H1 (cell line): Measurements from ENCODE around the gene ATG5. TPM values are rescaled to one million over a fixed set of nuclear protein-coding genes. Genes with fewer than 3 reads are reported as not detected.
"Not testable (repeated sequence)": the region's sequence is repeated elsewhere in the genome, so short reads cannot be mapped to it uniquely, and the experiment has no call there.

Experiments used
- CTCF ChIA-PET: fragments of 300-600 bp; sonication (Branson Sonifier 250); formaldehyde crosslinking; loops from one replicate; lab custom pipeline; 2021; ENCODE audit not compliant: partially characterized antibody; lab: Charles Lee
- POLR2A ChIA-PET: fragments of 300-600 bp; sonication (Branson Sonifier 250); formaldehyde crosslinking; loops from one replicate; lab custom pipeline; 2021; ENCODE audit warnings: inconsistent platforms; ENCODE audit not compliant: partially characterized antibody; lab: Charles Lee
- DNase-seq, 2 experiments: peaks; one replicate each; pipeline versions ENCODE4 v3.0.0 to v3.0.0-alpha.2; 2010 to 2022; ENCODE audit warnings: low spot score in 2 of 2, low read depth in 1 of 2, mixed read lengths in 1 of 2
- FAIRE-seq: peaks from 2 replicates; lab custom pipeline; 2011; peaks lifted over from hg19 to GRCh38; lab: Jason Lieb, UNC
- H2AFZ ChIP-seq: 2 replicates; pipeline ENCODE4 v1.8.1; 2012; ENCODE audit warnings: low read length, inconsistent platforms
- H2AK5ac ChIP-seq: 2 replicates; pipeline ENCODE4 v1.6.1; 2013; ENCODE audit warnings: low read depth, low read length
- H2BK120ac ChIP-seq: replicated peaks from 2 replicates; pipeline ENCODE3; 2013; ENCODE audit warnings: low read depth, low read length, inconsistent platforms
- H2BK12ac ChIP-seq: 2 replicates; pipeline ENCODE4 v1.6.1; 2013; ENCODE audit warnings: low read depth, low read length
- H2BK15ac ChIP-seq: 2 replicates; pipeline ENCODE4 v1.6.1; 2013; ENCODE audit warnings: low read length
- H2BK20ac ChIP-seq: 2 replicates; pipeline ENCODE4 v1.6.1; 2013; ENCODE audit warnings: low read length
- H2BK5ac ChIP-seq: 2 replicates; pipeline ENCODE4 v1.6.1; 2013; ENCODE audit warnings: low read depth, low read length
- H3K14ac ChIP-seq: 2 replicates; pipeline ENCODE4 v1.6.1; 2013; ENCODE audit warnings: inconsistent platforms; ENCODE audit not compliant: insufficient read length
- H3K18ac ChIP-seq: 2 replicates; pipeline ENCODE4 v1.6.1; 2013; ENCODE audit warnings: low read length; ENCODE audit errors: extremely low read depth
- H3K23ac ChIP-seq: 2 replicates; pipeline ENCODE4 v1.6.1; 2013; ENCODE audit warnings: inconsistent platforms; ENCODE audit not compliant: insufficient read length
- H3K23me2 ChIP-seq: 2 replicates; pipeline ENCODE4 v1.6.1; 2013; ENCODE audit warnings: low read depth, low read length
- H3K27ac ChIP-seq: 2 replicates; pipeline ENCODE4 v1.6.1; 2011; ENCODE audit warnings: low read depth, low read length, inconsistent platforms
- H3K27me3 ChIP-seq, 4 experiments: replicated peaks in 1 of 4; 1 replicate in 1 of 4; 2 replicates in 3 of 4; pipeline versions ENCODE4 v1.6.1 to v1.8.1; 2011 to 2013; ENCODE audit warnings: low read length in 3 of 4, mild to moderate bottlenecking in 3 of 4, inconsistent platforms in 2 of 4, mixed read lengths in 2 of 4, moderate library complexity in 1 of 4; ENCODE audit not compliant: control insufficient read depth in 3 of 4, insufficient read depth in 3 of 4; ENCODE audit errors: extremely low read depth in 1 of 4
- H3K36me3 ChIP-seq, 4 experiments: 2 replicates each; pipeline versions ENCODE4 v1.6.1 to v1.8.1; 2011 to 2013; ENCODE audit warnings: mild to moderate bottlenecking in 4 of 4, low read length in 3 of 4, moderate library complexity in 2 of 4, control low read depth in 1 of 4, inconsistent platforms in 1 of 4; ENCODE audit not compliant: insufficient read depth in 4 of 4, control insufficient read depth in 2 of 4
- H3K4ac ChIP-seq: replicated peaks from 2 replicates; pipeline ENCODE3; 2013; ENCODE audit warnings: low read length, low read depth, mixed read lengths, inconsistent platforms; ENCODE audit not compliant: insufficient read length
- H3K4me1 ChIP-seq, 4 experiments: replicated peaks in 1 of 4; 1 replicate in 1 of 4; 2 replicates in 3 of 4; pipeline versions ENCODE4 v1.6.1 to v1.8.1; 2011 to 2013; ENCODE audit warnings: low read length in 3 of 4, inconsistent platforms in 2 of 4, mixed read lengths in 1 of 4; ENCODE audit not compliant: insufficient read depth in 4 of 4, control insufficient read depth in 3 of 4
- H3K4me2 ChIP-seq, 2 experiments: 2 replicates each; pipeline versions ENCODE4 v1.6.1 to v1.8.1; 2011 to 2013; ENCODE audit warnings: low read depth in 2 of 2, low read length in 2 of 2, control low read depth in 1 of 2, inconsistent platforms in 1 of 2, mild to moderate bottlenecking in 1 of 2; ENCODE audit not compliant: insufficient read depth in 1 of 2
- H3K4me3 ChIP-seq, 4 experiments: fragments of 200-600, 300-600 bp in 1 of 4; sonication (generic), shearing (Covaris generic), sonication (Bioruptor Twin) in 1 of 4; 2 replicates each; pipeline versions ENCODE4 v1.5.1 to v1.8.1; 2011 to 2016; ENCODE audit warnings: low read length in 4 of 4, low read depth in 3 of 4, control low read depth in 2 of 4, inconsistent platforms in 2 of 4, mild to moderate bottlenecking in 2 of 4, mixed read lengths in 1 of 4, moderate library complexity in 1 of 4; ENCODE audit not compliant: insufficient read depth in 2 of 4; ENCODE audit errors: extremely low read depth in 1 of 4
- H3K56ac ChIP-seq: replicated peaks from 2 replicates; pipeline ENCODE3; 2013; ENCODE audit warnings: low read depth, mild to moderate bottlenecking, mixed read lengths, low read length, inconsistent platforms; ENCODE audit not compliant: insufficient read length
- H3K79me1 ChIP-seq: 2 replicates; pipeline ENCODE4 v1.6.1; 2013; ENCODE audit warnings: low read depth, low read length, control low read depth
- H3K79me2 ChIP-seq, 2 experiments: 2 replicates each; pipeline versions ENCODE4 v1.6.1 to v1.8.1; 2012 to 2013; ENCODE audit warnings: low read length in 2 of 2, mild to moderate bottlenecking in 2 of 2, inconsistent platforms in 1 of 2; ENCODE audit not compliant: insufficient read depth in 2 of 2, control insufficient read depth in 1 of 2
- H3K9ac ChIP-seq, 4 experiments: replicated peaks in 1 of 4; 1 replicate in 1 of 4; 2 replicates in 3 of 4; pipeline versions ENCODE4 v1.6.1 to v1.8.1; 2011 to 2013; ENCODE audit warnings: low read depth in 3 of 4, low read length in 3 of 4, control low read depth in 2 of 4, mild to moderate bottlenecking in 2 of 4, moderate library complexity in 2 of 4, inconsistent platforms in 1 of 4; ENCODE audit errors: extremely low read depth in 1 of 4
- H3K9me3 ChIP-seq, 2 experiments: 2 replicates each; pipeline versions ENCODE4 v1.6.1 to v1.8.1; 2012 to 2013; ENCODE audit warnings: mild to moderate bottlenecking in 2 of 2, moderate library complexity in 2 of 2, control low read depth in 1 of 2, inconsistent platforms in 1 of 2, low read depth in 1 of 2, low read length in 1 of 2, mixed read lengths in 1 of 2; ENCODE audit not compliant: insufficient read depth in 2 of 2
- H4K20me1 ChIP-seq, 2 experiments: replicated peaks in 1 of 2; 2 replicates each; pipeline versions ENCODE3 to v1.8.1; 2011 to 2013; ENCODE audit warnings: inconsistent platforms in 2 of 2, low read length in 2 of 2, mild to moderate bottlenecking in 1 of 2; ENCODE audit not compliant: insufficient read depth in 2 of 2, control insufficient read depth in 1 of 2
- H4K5ac ChIP-seq: 2 replicates; pipeline ENCODE4 v1.6.1; 2013; ENCODE audit warnings: low read length, low read depth, mixed read lengths, inconsistent platforms; ENCODE audit not compliant: insufficient read length
- H4K8ac ChIP-seq: 2 replicates; pipeline ENCODE4 v1.8.0; 2013; ENCODE audit warnings: mild to moderate bottlenecking, moderate library complexity, low read length, inconsistent platforms; ENCODE audit not compliant: insufficient read depth; ENCODE audit errors: extremely low read depth
- H4K91ac ChIP-seq: replicated peaks from 2 replicates; pipeline ENCODE3; 2013; ENCODE audit warnings: low read length, mixed read lengths, inconsistent platforms; ENCODE audit not compliant: insufficient read length
- WGBS, 2 experiments: shearing (Covaris generic) in 1 of 2; methylation state at CpG; one replicate each; pipeline versions ENCODE4 v1.1.6 to v1.1.7; 2013 to 2015; ENCODE audit warnings: low lambda C conversion rate in 2 of 2, mixed read lengths in 2 of 2, inconsistent platforms in 1 of 2, low coverage in 1 of 2, missing lambda C conversion rate in 1 of 2; ENCODE audit not compliant: insufficient replicate concordance in 2 of 2, insufficient coverage in 1 of 2, insufficient read length in 1 of 2; ENCODE audit errors: extremely low coverage in 1 of 2, missing lambda C conversion rate in 1 of 2; 5-methylcytosine and 5-hydroxymethylcytosine counted together
- polyA plus RNA-seq, 7 experiments: library from polyadenylated mRNA; depleted of rRNA in 3 of 7; stranded (reverse) in 5 of 7; unstranded in 2 of 7; fragments of >200 nt in 5 of 7; fragments of 200-250 nt in 2 of 7; gene quantifications; 1 replicate in 5 of 7; 2 replicates in 1 of 7; 4 replicates in 1 of 7; pipeline versions ENCODE4 v1.2.1 to v1.2.3, GENCODE V29; 2011 to 2013; ENCODE audit warnings: missing spikeins in 2 of 7, mixed read lengths in 2 of 7
- total RNA-seq: library from RNA; stranded (reverse); fragmentation: NEBNext Ultra II Directional; extraction: Animal tissue kit (Norgen Biotek cat#: 25700); gene quantifications from 2 replicates; pipeline ENCODE4 v1.2.1, GENCODE V29; 2021

The ATG5 gene
- total and polyA plus RNA-seq, 2 of the 8 experiments (the other 6 are each of a cell fraction or from before 2014, with no cell fraction given): 18.2 to 39.0 TPM

GRCh38 chr6:106229876-106230445 is 95.6 kb downstream of the ATG5 start:
- H3K79me1 ChIP-seq, DNase-seq, H3K4ac ChIP-seq, H3K9ac ChIP-seq, H3K4me3 ChIP-seq, H3K23ac ChIP-seq, H2BK5ac ChIP-seq, H3K27ac ChIP-seq, H3K4me1 ChIP-seq, H2BK120ac ChIP-seq, H2BK15ac ChIP-seq, H4K91ac ChIP-seq, H4K20me1 ChIP-seq, H2AFZ ChIP-seq, H3K27me3 ChIP-seq, H4K5ac ChIP-seq, H3K14ac ChIP-seq, H3K36me3 ChIP-seq, H3K18ac ChIP-seq, H3K79me2 ChIP-seq, H2AK5ac ChIP-seq, FAIRE-seq, H2BK12ac ChIP-seq, H3K56ac ChIP-seq, POLR2A ChIA-PET, H2BK20ac ChIP-seq, H3K9me3 ChIP-seq, H3K4me2 ChIP-seq, H4K8ac ChIP-seq, H3K23me2 ChIP-seq: not testable (repeated sequence)
- 94% methylated on average over 5 of the region's 5 CpGs; no CpG with 5 or more reads in 1 of the 2 experiments for WGBS, 2 experiments
- CTCF ChIA-PET: interaction anchor here (3.7 kb wide), 1 partner anchor 7 kb away, joined by 13 read pairs; no protein-coding TSS in a partner anchor
